GM19455 (cell line): ENCODE data around the gene MRPL18.
"Not testable (repeated sequence)": the region's sequence is repeated elsewhere in the genome, so short reads cannot be mapped to it uniquely, and the experiment has no call there.

Experiments used
- ATAC-seq: cut with Tn5 transposase; IDR thresholded peaks from one replicate; pipeline ENCODE4 v1.9.1; 2021; ENCODE audit not compliant: unreplicated experiment

Gene MRPL18

GRCh38 chr6:159790149-159790955 lies at the start of gene MRPL18:
TSS of gene MRPL18 (plus strand) at chr6:159790467. CDS start at chr6:159790588, 121 bp downstream.
- ATAC-seq, result peak; percentile 81

DNA sequence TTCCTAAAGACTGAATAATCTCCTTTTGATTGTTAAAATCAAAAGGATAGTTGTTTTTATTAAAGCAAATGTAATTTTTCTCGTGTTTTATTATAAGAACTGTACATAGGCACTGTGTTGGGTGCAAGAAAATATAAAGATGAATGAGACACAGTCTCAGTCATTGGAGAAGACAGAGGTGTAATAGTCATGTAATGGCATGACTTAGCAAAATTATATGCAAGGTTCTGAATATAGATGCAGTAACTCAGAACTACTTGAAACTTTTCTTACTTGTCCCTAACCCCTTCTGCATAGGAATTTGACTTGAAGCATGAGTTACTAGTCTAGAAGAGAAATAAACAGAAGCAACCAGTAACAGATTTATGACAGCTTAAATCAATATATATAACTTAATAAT lies 48.1 kb upstream of the MRPL18 start:
- no peak for ATAC-seq

DNA sequence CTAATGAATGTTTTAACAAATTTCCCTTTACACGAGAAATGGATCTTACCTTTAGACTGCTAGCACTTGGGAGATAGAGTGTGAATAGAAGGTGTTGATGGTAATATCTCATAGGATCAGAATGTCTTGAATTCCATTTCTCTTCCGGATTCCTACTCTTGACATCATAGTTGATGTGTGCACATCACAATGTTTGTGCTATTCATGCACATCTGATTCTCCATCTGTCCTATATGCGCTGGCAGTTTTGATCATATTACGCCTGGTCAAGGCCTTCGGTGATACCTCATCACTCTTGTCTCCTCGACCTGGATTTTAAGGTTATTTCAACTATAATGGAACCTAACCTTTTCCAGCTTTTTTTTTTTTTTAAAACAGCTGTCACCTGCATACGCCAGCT lies 45.2 kb upstream of the MRPL18 start:
- no peak for ATAC-seq

- no peak for ATAC-seq
Observed at GRCh38 chr6:159746759-159747158, 43.5 kb upstream of the MRPL18 start.

DNA sequence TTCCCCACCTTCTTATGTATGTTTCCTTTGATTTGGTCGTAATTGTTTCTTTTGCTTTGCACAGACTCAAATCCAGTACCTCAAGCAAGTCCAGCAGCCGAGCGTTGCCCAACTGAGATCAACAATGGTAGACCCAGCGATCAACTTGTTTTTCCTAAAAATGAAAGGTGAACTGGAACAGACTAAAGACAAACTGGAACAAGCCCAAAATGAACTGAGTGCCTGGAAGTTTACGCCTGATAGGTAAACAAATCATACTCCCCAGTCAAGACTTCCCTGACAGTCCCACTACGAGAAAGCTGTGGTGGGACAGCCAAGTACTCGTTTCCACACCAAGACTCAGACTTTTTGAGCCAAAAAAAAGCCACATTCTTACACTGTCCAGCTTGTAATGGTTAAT lies 42.1 kb upstream of the MRPL18 start:
- ATAC-seq, result not testable (repeated sequence)

DNA sequence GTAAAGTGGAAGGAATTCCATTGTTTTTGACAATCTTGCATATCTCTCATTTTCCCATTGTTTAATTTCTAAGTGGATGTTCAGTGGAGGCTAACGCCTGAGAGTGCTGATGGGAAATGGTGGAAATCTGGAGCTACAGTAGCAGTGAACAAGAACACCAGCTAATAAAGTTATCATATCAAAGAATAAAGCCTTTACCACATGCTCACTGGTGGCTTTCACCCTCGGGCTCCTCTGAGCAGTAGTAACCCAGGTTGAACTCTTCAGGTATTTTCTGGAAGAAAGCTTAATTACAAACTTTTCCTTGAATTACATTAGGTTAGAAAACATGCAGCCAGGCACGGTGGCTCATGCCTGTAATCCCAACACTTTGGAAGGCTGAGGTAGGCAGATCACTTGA lies 38.8 kb upstream of the MRPL18 start:
- ATAC-seq, result no peak

GRCh38 chr6:159753081-159753872 lies 37.0 kb upstream of the MRPL18 start:
- ATAC-seq, result no peak

- ATAC-seq, result no peak
Observed at GRCh38 chr6:159754401-159754800, 35.9 kb upstream of the MRPL18 start.

GRCh38 chr6:159754959-159755914 lies 35.0 kb upstream of the MRPL18 start:
- no peak for ATAC-seq

GRCh38 chr6:159756508-159756907 lies 33.8 kb upstream of the MRPL18 start:
- ATAC-seq, result no peak

DNA sequence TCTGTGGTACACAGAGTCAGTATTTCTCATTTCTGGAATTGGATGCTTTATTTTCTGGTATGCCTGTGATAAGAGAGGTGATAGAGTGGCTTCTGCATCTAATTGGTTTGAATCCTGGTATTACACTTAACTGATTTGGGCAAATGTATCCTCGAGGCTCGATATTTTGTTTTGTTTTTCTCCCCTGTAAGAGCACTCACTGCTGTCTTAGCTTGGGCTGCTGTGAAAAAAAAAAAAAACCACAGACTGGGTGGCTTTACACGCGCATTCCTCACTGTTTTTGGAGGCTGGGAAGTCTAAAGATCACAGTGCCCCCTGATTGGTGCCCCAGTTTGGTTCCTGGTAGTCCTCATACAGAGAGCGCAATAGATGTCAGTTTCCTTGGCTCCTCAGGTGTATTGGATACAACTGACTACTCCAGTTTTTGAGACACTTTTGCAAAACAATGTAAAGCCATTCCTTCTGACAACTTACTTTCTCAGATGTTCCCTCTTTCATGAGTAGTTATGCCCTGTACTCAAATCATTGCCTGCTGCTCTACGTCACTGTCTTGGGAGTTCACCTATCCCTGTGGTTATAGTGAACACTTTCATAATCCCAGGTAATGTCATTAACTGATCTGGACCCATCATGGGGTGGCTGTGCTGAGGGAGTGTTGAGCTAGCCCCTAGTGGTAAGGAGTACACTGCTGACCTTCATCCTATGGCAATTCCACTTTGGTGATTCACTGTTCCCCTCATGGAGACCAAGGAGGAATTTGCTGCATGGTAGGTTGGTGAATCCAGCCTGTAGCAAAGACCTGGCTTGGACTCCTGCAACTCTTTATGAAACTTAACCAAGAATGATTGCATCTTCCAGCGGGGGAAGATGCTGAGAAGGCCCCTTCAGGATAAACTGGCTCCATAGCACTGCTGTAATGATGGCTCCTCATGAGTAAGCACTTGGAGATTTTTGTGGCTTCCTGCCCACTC lies 32.0 kb upstream of the MRPL18 start:
- ATAC-seq, result no peak

DNA sequence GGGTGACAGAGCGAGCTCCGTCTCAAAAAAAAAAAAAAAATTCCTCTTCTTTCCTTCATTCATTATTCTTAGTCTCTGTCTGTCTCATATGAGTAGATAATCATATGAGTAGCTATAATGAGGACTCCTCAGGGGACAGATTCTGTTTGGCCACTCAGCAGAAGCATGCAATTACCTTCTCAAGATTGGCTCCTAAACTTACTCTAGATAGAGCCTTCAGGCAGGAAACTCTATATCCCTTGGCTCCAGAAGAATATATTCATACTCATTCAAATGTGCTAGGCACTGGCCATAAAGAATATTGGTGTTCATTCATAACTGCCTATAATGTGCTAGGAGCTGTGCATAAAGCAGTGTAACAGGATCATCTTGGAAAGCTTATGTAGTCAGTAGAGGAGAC lies 30.6 kb upstream of the MRPL18 start:
- no peak for ATAC-seq

GRCh38 chr6:159760602-159761057 lies 29.6 kb upstream of the MRPL18 start:
- no peak for ATAC-seq

DNA sequence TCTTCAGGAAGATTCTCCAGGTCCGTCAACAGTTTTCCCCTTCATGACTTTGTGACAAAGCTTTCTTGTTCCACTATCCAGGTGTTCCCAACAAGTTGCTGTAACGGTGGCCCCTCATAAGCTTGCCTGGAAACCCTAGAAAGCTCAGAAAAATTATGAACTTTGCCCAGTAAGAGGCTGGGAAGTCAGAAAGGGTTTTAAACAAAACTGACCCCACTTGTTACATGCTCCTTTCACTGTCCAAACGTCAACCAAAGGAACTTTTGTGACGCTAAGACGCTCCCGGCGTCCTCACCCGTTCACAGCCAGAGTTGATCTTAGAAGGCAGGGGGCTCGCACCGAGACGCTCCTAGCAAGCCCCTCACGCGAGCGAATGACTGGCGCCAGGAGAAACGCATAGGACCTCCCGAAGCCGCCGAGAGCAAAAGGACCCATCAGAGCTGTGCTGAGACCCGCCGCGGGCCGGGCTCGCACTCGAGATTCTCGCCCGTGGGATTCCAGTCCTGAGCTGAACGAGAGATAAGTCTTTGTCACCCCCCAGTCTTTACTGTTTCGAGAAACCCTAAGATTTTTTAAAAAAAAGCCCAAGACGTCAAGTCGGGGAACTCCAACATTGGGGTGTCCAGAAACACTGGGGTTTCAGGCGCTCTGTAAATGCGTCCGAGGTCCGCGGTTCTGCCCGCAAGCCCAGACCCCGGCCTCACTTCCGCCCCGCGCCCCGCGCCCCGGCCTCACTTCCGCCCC lies 29.0 kb upstream of the MRPL18 start:
- ATAC-seq, result peak; percentile 0

DNA sequence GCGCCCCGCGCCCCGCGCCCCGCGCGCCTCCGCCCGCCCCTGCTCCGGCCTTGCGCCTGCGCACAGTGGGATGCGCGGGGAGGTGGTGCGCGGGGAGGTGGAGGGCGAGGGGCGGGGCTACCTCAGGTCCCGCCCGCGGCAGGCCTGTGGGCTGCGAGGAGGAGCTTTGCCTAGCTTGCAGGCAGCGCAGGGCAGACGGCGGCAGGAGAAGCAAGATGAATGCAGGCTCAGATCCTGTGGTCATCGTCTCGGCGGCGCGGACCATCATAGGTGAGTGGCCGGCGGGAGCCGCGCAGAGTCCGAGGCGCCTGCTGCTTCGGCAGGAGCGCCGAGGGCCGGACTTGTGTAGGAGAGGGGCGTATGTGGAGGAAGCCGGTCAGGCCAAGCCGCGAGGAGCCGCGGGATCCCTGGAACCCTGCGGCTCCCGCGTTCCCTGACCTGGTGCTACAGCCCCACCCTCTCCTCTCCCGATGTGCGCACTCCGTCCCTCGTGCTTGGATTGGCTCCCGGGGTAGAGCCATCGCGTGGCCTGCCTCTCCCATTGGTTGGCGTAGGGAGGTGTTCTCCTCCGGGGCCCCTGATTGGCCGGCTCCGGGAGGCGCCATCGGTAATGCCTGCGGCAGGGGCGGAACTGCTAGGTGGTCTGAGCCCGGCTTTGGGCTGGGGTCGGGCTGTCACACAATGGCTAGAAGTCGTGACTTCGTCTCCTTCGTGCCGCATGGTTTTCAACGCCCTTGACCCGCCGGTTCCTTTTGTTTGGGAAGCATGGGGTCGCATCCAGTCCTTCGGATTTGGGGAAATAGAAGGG lies 28.2 kb upstream of the MRPL18 start, which contains the start of gene ACAT2:
TSS of gene ACAT2 (plus strand) at position 173 of the 808 bp plus-strand sequence. CDS start at position 216, 43 bp downstream.
- ATAC-seq, result peak; percentile 98

DNA sequence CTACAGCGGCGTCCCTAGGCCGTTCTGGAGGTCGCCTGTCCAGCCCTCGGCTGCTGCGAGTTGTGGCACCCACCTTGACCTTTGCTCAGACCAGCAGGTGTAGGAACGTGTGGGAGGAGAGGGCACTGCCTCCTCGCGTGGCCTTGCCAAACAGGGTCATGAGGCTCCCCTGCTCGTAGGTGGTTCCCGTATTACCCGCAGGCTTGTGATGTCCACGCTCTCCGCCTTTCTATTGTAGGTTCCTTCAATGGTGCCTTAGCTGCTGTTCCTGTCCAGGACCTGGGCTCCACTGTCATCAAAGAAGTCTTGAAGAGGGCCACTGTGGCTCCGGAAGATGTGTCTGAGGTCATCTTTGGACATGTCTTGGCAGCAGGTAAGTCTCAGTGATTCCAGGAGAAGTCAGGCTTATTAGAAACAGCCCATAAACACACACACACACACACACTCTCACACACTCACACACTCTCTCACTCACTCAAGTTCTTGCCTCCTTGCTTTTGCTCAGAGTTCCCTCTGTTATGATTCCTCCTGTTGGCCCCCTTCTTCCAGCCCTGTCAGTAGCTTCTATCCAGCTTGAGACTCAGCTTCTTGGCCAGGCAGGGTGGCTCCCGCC lies 27.5 kb upstream of the MRPL18 start:
- peak; percentile 4 for ATAC-seq

GRCh38 chr6:159766906-159767305 lies 23.4 kb upstream of the MRPL18 start:
- ATAC-seq, result no peak

- no peak for ATAC-seq
Observed at GRCh38 chr6:159769470-159769869, 20.8 kb upstream of the MRPL18 start.
